ENCODE results near the gene OSER1.

DNA sequence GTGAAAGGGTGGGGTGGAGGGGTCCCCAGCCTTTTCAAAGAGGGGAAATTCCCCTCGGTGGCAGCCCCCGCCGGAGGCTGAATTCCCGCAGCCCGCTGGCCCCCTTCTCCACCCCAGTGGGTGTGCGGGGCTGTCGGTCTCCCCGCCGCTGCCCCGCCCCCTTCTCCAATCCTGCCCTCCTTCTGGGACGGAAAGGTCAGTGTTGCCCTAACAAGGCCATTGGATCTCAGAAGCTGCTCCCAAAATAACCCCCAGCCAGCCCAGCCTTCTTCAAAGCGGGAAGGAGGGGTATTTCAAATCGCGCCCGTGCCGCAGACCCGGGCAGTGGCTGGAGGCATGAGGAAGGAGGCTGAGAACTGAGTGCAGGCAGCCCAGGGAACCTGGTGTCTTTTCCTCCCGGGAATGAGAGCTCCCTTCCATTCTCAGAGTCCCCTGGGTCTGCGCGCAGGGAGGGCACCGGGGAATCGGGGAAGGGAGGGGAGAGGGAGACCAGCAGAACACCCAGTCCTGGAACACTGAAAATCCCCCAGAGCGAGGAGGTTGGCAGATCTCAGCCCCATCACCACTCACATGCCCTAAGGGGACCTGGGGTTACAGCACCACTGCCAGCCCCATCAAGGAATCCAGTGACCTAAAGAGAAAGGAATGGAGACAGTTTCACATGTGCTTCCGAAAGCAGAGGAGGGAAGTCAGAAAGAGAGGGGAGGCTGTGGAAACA is 23.4 kb downstream of the OSER1 start, which contains the start of gene JPH2:
- TF ChIP-seq, protein P1, sequence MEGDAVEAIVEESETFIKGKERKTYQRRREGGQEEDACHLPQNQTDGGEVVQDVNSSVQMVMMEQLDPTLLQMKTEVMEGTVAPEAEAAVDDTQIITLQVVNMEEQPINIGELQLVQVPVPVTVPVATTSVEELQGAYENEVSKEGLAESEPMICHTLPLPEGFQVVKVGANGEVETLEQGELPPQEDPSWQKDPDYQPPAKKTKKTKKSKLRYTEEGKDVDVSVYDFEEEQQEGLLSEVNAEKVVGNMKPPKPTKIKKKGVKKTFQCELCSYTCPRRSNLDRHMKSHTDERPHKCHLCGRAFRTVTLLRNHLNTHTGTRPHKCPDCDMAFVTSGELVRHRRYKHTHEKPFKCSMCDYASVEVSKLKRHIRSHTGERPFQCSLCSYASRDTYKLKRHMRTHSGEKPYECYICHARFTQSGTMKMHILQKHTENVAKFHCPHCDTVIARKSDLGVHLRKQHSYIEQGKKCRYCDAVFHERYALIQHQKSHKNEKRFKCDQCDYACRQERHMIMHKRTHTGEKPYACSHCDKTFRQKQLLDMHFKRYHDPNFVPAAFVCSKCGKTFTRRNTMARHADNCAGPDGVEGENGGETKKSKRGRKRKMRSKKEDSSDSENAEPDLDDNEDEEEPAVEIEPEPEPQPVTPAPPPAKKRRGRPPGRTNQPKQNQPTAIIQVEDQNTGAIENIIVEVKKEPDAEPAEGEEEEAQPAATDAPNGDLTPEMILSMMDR (IDR thresholded peaks at IDR 0.05): no peak
- TF ChIP-seq POLR2A (IDR thresholded peaks at IDR 0.05): no peak

All from right lobe of liver (tissue), 4 donors.